NCI-H1092 treated with DMSO at 0.1 percent for 48 hours (cell line): Measurements from ENCODE around the gene ALPK3.

Source experiments
- DNase-seq: peaks from one replicate; lab custom pipeline; 2025; lab: John Stamatoyannopoulos, UW

The ALPK3 gene

GRCh38 chr15:84846269-84846668 is 29.1 kb downstream of the ALPK3 start:
- DNase-seq = no peak

GRCh38 chr15:84847382-84847781 is 30.2 kb downstream of the ALPK3 start:
- DNase-seq = no peak

GRCh38 chr15:84852212-84852611 is 35.1 kb downstream of the ALPK3 start:
- no peak for DNase-seq

- no peak for DNase-seq
These were observed 38.0 kb downstream of the ALPK3 start for GRCh38 chr15:84855136-84855535.

GRCh38 chr15:84855765-84856164 is 38.6 kb downstream of the ALPK3 start:
- no peak for DNase-seq

GRCh38 chr15:84856731-84857417 is 39.7 kb downstream of the ALPK3 start:
- DNase-seq = no peak

- no peak for DNase-seq
These were observed 40.4 kb downstream of the ALPK3 start for GRCh38 chr15:84857418-84858004.

- DNase-seq = no peak
These were observed 41.1 kb downstream of the ALPK3 start for GRCh38 chr15:84858231-84858630.

- DNase-seq = no peak
These were observed 42.0 kb downstream of the ALPK3 start for GRCh38 chr15:84859144-84859543.

- DNase-seq = no peak
These were observed 42.5 kb downstream of the ALPK3 start for GRCh38 chr15:84859651-84860050.

GRCh38 chr15:84861781-84862180 is 44.6 kb downstream of the ALPK3 start:
- DNase-seq = no peak

GRCh38 chr15:84862214-84862975 is 45.2 kb downstream of the ALPK3 start:
- DNase-seq = no peak

GRCh38 chr15:84863565-84864443 is 46.6 kb downstream of the ALPK3 start:
- no peak for DNase-seq

GRCh38 chr15:84864444-84864795 is 47.3 kb downstream of the ALPK3 start:
- DNase-seq = no peak

GRCh38 chr15:84865074-84865569 is 48.0 kb downstream of the ALPK3 start:
- DNase-seq = no peak

GRCh38 chr15:84868037-84868880 is 51.1 kb downstream of the ALPK3 start:
- no peak for DNase-seq

GRCh38 chr15:84869510-84869909 is 52.4 kb downstream of the ALPK3 start:
- DNase-seq = no peak

GRCh38 chr15:84871428-84871985 is 54.4 kb downstream of the ALPK3 start:
- no peak for DNase-seq

- no peak for DNase-seq
These were observed 55.1 kb downstream of the ALPK3 start for GRCh38 chr15:84872009-84872910.

GRCh38 chr15:84873997-84874396 is 56.8 kb downstream of the ALPK3 start:
- DNase-seq = no peak
